Activated CD4-positive, alpha-beta T cell treated with anti-CD3 and anti-CD28 coated beads for 1 hour (primary cell): ENCODE measurements around the gene ATPAF1.
A peak's percentile ranks its signal among the peaks of the same experiment; 100 is the strongest.

Experiments used
- DNase-seq: peaks from one replicate; pipeline ENCODE4 v3.0.0-alpha.2; 2020

The ATPAF1 gene

DNA sequence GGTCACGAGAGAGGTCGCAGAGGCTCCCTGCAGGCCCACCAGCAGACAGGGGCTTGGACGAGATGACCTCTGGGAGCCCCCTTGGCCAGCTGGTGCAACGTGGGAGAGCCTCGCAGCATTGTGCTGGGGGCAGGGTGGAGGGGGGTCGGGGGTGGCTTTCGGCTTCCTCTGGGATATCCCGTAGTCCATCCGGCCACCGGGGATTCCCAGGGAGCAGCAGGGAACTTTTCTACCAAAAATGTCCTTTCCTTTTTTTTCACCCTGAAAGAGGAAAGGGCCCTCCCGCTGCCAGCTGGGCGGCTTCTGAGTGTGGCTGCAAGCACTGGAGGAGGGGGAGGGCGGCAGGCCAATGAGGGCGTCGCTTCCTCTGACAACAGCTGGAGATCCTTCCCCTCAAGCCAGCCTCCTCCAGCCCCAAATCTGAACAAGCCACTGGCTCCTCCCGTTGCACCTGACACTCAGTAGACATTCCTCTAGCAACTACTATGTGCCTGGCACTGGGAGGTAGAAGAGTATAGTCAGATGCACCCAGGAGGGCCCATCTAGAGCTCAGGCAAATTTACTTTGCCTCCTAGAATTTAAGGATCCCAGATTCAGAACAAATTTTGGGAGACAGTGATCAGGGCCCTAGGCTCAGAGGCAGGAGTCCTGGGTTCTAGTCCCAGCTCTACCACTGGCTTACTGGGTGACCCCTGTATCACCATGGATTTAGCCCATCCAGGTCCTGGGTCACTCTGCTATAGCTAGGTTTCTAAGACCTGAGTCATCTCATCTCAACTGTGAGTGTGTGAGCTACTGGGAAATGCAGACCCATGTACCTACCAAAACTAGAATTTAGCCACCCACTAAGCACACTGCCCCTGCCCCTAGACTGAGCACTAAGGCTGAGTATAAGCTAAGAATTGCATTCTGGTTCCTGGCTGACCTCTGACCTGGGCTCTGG, 54.2 kb downstream of the ATPAF1 start:
- no peak for DNase-seq

DNA sequence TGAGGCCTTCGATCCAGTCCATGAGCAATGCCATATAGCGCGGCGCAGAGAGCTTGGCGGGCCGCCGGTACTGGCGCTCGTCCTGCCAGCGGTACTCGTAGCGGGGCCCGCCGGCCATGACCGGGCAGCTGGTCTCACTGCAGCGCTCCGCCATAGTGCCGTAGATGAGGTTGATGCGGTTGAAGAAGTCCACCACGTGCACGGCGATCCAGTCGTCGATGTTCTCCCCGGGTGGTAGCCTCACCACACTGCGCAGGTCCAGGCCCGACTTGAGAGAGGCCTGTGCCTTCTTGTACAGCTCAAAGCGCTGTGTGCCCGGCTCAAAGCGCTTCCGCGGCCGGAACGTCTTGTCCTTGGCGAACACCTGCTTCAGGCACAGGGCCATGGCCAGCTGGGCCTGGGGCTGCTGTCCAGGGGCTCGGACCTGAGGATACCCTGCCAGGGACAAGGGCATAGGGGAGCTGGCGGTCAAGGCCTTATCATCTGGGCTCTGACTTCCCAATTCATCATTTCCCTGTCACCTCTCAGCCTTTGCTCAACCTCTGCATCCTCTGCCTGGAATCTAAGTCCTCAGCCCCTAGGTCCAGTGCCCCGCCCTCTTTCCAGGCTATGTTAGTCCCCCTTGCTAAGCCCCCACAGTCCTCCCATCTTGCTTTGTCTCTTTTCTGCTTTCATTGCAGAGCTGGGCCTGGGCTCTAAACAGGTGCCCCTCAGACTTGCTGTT, 55.1 kb downstream of the ATPAF1 start:
- DNase-seq, result no peak

DNA sequence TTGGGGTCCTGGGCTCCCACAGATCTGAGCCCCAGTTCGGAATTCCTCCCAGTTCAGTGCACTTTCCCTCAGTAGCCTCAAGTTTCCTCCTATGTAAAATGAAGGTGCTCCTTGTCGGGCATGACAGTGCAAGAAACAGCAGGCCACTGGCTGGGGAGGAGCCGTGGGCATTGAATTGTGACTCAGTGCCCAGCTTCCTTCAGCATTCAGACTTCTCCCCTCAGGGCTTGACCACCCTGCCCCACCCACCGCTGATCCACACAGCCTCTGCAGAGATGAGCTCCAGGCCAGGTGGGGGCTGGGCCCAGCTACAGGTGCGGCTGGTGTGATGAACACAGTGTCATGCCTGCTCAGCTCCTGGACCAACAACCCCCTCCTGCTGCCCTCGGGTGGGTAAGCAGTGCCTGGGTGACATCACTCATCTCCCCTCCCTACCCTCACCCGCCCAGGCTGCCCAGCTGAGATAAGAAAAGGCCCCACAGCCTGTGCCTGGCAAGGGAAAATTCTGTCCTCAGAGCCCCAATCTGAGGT, 56.4 kb downstream of the ATPAF1 start:
- no peak for DNase-seq

DNA sequence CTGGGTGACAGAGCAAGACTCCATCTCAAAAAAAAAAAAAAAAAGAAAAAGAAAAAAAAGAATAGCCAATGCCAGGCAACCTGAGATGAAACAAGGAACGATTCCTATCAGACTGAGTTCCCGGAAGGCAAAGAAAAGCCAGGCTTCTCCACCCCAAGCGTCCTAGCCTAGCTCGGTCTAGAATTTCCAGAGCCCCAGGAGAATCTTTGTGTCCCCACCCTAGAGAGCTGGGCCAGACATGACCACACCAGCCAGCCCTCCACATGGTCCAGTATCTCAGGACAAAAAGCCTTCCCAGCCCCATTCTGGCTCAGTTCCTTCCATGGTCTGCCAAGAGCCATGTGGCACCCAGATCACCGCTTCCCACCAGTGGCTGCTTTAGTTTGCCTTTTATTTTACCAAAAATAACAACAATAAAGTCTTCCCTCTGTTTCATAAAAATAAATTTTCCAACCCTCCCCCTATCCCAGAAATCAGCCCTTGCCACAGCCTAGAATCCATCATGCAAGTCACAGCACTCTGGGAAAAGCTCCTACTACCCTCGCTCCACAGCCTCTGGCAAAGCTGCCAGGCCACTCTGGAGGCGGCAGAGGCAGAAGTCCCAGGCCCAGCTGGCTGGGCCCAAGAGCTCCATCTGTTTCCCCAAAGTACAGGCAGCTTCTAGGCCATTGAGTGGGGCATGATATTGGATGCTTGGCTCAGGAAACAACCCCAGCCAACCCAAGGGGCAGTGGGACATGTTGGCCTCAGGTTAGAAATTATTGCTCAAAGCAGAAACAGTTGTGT, 60.6 kb downstream of the ATPAF1 start:
- DNase-seq, result no peak

DNA sequence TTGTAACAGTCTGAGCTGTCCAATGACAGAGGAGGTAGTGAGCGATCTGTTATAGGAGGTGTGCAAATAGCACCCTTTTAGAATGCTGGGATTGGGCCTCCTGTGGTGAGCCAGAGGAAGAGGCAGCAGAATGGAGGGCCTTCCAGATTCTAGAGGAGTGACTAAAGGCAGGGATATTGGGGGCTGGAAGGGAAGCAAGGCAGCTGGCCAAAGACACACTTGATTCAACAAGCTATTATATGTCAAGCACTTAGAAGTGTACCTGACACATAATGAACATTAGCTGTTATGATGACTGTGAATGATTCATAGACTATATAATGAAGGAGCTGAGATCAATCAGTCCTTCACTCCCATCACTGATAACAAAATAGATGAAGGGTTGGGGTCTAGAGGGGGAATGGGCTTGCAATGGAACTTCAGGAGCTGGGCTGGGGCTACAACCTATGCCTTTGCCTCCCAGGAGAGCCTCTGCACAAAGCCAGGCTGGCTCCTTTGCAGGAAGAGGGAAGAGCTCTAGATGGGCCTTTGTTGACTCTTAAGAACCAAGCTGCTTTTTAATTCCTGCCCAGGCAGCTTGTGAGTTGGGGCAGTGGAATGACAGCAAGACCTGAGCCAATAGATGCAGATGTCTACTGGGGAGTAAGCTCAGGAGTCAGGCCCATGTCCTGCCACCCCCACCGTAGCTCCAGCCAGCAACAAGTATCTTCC, 61.8 kb downstream of the ATPAF1 start:
- no peak for DNase-seq

DNA sequence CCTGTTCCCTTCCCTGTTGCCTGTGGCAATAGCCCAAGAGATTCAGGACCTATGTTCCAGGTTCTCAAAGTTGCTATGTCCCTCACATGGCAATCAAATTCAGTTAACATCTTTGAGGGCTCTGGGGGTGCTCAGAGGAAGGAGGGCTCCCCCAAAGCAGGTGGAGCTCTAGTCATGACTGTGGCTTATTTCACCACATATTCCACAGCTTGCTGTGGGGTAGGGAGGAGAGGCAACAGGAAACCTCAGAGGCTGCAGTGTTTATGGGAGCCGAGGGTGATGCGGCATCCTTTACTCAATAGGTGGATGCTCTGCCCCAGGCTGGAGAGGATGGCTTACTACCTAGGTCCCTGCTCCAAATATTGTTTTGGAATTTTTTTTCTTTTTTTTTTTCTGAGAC, 62.9 kb downstream of the ATPAF1 start:
- no peak for DNase-seq

DNA sequence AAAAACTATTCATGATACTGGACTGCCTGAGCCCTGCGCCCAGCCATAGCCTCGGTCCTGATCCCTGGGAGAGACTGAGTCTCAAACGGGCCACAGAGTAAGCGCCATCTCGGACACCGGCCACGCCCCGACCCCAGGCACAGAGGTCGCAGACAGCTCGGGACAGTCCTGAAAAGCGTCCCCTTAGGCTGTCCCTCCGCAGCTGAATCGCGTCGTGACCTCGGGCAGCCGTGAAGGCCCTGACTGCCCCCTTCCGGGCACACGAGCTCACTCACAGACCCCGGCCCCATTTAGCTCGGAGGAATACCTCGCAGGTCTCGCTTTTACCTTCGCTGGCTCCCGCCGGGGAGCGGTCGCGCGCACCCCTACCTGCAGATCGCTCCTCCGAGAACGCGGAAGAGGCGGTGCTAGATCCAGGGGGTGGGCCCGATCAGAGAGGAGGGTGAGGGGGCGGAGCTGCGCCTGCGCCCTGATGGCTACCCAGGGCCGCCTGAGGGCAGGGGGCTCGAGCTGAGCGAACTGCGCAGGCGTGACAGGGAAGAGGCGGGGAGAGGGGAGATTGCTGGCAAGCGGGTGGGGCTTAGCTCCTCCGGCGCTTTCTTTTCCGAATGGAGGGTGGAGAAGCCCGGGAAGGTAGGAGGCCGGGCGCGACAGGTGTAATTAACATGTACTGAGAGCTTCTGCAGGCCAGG, 64.2 kb downstream of the ATPAF1 start, which contains the start of gene MKNK1:
Gene MKNK1 (minus strand): TSS at position 411 of the 692 bp plus-strand sequence. CDS start 20,941 bp downstream, outside the sequence.
- peak; percentile 99 for DNase-seq

DNA sequence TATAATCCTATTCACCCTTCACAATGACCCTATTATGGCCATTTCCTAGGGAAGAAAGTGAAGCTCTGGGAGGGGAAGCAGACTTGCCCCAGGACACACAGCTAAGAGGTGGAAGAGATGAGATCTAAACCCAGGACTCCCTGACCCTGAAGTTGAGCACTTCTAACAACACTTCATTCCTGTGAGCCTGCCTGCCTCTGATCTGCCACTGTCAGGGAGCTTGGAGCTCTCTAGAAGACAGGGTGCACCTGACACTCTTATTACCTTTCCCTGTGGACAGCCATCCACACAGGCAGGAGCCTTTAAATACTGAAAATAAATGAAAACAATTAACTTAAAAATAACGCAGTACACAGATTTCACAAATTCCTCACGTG, 64.7 kb downstream of the ATPAF1 start:
- DNase-seq, result no peak

DNA sequence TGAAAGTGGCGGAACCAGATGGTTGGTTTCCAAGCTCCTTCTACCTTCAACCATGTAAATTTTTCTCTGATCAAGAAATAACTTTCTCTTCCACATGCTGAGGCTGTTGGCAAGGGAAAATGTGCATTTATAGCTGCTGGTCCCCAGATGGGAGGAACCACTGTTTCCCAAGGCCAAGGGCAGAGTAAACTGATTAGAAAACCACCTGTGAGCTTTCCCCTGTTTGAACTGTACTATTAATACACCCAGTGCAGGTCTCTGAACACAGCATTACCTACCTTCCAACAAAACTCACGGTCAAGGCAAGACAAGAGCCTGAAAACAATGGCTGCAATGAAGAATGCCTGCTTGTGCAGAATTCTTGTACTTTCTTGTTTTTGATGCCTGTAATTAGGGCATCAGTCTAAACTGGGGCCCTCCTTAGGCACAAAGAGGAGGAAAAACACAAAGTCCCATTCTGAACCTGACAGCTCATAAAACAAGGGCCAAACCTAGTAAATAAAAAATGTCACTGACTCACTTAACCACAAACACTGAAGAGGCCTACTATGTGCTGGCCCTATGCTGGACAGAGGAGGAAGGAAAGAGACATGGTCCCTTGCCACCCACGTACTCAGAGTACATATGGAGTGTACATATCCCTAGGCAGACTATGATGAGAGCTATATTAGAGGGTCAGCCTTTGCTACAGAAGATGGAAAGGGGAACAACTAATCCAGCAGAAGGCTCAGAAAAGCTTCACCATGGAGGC, 66.7 kb downstream of the ATPAF1 start:
- no peak for DNase-seq

DNA sequence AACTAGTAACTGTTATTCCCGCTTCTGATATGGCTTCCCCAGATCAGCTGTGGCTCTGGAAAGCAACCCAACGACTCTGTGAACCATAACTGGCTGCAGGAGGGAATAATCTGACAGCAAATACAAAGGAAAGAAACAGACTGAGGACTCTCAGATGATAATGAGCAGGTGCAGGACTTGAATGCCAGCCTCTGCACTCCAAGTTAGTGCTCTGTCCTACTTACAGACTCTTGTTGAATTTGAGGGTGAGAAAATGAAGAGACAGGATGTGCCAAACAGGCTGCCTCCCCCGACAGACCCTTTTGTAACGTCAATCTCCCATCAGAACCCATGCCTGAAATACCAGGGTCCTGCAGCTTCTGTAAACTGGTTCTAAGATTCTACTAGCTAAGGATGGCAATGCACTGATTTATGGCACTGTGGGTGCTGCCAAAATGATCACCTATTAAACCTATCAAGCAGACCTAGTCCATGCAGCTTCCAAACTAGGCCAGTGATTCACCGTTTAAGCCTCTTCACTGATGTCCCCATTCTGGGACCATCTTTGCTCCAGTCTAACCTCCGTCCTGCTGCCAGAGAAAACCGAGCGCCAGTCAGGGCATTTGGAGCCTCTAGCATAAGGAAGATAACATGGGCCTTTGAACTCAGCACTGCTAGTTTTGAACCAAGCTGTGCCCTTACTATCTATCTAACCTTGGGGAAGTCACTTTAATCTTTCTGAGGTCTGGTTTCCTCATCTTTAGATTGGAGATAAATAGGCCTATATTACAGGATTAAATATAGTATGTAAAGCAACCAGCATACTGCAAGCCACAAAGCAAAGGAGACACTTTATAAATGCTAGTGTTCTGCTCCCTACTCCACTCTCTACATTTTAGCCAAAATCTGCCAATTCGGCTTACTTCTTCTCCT, 68.8 kb downstream of the ATPAF1 start:
- no peak for DNase-seq

DNA sequence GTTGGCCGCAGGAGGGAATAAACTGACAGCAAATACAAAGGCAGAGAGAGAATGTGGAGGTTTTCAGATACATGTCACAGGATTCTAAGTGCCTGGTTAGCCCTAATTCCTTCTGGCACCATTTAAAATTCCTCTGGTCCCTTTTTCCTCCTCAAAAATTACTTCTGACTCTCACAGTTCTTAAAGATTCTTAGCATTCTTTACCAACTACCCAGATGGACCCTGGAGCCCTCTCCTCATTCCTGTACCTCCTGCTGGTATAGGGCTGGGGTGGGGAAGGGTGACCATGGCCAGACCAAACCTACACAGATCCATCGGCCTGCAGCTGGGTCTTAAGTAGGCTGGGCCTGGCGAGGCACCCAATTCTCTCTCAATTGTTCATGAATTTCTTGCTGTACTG, 71.3 kb downstream of the ATPAF1 start:
- DNase-seq, result no peak

DNA sequence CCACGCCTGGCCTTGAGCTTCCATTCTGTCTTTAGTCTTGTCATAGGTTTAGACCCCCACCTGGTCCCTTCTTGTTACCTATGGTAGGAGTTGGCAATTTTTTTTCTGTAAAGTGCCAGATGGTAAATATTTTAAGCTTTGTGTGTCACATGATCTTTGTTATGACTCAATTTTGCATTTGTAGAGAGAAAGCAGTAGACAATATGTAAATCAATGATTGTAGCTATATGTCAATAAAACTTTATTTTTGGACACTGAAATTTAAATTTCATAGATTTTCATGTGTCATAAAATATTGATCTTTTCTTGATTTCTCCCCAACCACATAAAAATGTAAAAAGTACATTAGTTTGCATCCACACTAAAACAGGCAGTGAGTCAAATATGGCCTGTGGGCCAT, 72.1 kb downstream of the ATPAF1 start:
- no peak for DNase-seq

DNA sequence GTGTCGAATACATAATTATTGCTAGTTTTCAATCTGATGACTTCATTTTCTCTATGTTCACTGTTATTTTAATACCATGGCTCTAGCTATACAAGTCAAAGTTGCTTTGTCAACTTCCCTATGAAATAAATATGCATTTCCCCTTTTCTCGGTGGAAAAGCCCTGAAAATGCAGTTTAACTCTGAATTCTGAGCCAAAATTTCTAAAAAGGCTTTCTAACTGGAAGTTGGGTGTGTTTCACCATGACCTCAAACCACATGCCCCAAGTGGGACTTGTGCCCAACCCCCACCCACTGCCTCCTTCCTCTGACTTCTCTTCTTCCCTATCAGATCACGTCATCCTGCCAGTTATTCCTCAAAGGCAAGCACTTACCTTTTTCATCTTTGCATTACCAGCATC, 73.0 kb downstream of the ATPAF1 start:
- DNase-seq, result no peak

DNA sequence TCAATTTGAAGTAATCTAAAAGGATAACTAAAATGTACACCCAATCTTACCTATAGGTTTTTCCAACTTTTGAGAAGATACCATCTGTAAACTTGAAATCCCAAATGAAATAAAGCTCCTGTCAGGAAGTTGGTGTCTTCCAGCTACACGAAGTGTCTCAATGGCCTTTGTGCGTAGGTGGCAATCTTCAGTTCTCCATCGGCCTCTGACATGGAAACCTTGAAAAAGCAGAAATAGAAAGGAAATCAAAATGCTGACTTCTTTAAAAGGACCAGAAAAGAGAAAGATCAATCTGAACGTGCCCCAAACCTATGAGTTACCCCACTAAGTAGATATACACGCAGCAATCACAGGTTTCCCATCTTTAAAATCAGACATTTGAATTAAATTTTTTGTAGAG, 74.1 kb downstream of the ATPAF1 start:
- no peak for DNase-seq

DNA sequence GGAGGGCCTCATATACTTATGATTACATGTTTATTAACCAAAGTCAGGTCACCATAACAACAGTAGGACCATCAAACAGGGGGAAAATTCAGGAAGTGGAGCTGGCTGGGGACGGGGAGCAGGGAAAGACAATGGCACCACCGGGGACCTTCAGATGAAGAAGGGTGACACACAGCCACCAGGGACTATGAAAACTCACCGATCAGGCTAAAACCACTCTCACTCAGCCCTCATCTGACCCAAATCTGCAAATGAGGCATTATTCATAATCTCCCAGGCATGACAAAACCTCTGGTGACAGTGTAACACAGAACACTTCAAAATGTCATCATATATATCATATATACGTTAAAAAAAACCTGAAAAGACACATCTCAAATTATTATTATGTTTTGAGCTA, 75.3 kb downstream of the ATPAF1 start:
- DNase-seq, result no peak

DNA sequence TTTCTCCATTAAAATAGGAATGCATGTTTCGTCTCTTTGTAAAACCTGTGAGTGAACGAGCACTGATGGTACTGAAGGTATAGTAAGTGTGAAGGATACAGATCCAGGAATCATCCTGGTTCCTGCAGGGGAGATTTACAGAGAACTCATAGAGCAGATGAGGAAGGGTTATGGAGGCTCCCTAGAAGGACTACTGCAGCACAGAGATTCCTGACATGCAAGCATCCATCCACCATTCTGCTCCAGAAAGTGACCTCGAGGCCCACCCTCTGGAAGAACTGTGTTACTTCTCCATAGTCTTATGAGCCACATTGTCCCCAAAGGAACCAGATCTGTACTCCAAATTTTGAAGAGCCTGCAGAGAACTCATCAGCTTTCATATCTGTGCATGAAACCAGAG, 78.6 kb downstream of the ATPAF1 start:
- DNase-seq, result no peak

DNA sequence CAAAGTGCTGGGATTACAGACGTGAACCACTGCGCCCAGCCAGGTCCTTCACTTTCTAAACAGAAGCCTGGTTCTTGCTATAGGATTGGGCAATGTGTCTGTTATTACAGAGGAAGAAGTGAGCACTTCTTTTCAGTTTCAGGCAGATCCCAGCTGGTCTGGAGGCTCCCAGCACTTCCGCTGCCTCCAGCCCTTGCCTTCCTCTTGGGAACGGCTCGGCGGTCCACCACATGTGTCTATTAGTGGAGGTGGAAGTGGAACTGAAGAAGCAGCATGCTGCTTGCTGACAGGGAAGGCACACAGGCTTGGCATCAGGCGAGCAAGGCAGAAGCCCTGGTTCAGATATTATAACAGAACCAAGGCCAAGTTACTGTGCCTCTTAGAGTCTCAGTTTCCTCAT, 81.1 kb downstream of the ATPAF1 start:
- DNase-seq, result no peak

DNA sequence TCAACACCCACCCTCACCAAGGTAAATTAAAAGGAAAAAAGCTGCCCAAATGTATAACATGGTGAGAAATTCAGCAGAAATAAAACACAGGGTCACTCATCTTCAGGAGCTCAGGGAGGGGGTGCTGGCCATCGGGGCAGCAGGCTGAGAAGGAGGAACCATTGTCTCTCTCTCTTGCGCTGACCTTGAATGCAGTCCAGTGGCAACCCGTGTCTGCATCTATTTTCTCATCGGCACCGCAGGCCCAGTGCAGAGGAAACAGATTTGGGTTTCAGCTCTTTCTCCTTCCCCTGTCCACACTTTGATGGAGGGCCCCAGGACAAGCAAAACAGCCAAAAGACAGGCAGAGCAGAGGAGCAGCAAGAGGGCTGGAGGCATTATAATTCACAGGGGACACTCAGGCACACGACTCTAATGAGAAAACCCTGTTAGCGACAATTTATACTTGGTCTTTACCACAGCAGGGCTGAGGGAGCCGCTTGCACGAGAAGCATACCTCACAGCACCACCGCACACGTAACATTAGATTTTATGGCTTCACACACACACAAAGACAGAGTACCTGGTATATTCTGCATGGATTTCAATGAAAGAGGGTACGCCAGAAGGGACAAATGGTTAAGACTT, 82.7 kb downstream of the ATPAF1 start:
- no peak for DNase-seq

DNA sequence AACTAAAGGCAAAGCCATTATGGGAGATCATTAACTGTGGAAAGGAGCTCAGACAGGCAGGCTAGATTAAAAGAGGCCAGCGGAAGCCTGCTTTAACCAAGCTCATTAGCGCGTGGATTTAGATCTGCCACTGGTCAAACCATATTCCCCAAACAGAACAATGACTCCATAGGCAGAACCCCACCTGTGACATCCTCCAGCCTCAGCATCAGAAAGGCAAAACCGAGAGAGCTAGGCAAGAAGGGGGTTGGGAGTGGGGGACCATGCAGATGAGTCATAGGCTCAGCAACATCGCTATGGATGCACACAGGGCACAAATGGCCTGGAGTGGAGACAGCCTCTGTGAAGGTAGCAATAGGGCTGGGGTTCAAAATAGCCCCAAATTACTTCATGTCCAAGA, 84.7 kb downstream of the ATPAF1 start:
- DNase-seq, result no peak
